ENCODE data around the gene CYB5R3.
"Not testable (repeated sequence)": the region's sequence is repeated elsewhere in the genome, so short reads cannot be mapped to it uniquely, and the experiment has no call there.

The CYB5R3 gene

GRCh38 chr22:42684462-42685195 is 35.4 kb upstream of the CYB5R3 start:
- Mint-ChIP-seq H3K36me3 (no peaks in the 10 kb centered on the region), H3K27me3 (peaks cover 37% of the 10 kb centered on the region), H3K4me3 (no peak overlapping the region), H3K9me3 (no peaks in the 10 kb centered on the region), H3K27ac (no peak overlapping the region), H3K4me1 (no peaks in the 10 kb centered on the region)
- CTCF ChIA-PET, result interaction anchor here (0.6 kb wide), 1 partner anchor 370 kb away, joined by 3 read pairs; no protein-coding TSS in a partner anchor
- no peak for DNase-seq

GRCh38 chr22:42683578-42684283 is 34.5 kb upstream of the CYB5R3 start:
- H3K4me3 Mint-ChIP-seq, result no peak overlapping the region
- H3K4me1 Mint-ChIP-seq, result no peaks in the 10 kb centered on the region
- no peak for DNase-seq
- H3K27me3 Mint-ChIP-seq, result peaks cover 39% of the 10 kb centered on the region
- CTCF ChIA-PET, result no interaction called here
- no peaks in the 10 kb centered on the region for H3K36me3 Mint-ChIP-seq
- peaks cover 1% of the 10 kb centered on the region for H3K9me3 Mint-ChIP-seq
- no peak overlapping the region for H3K27ac Mint-ChIP-seq

GRCh38 chr22:42682113-42682851 is 33.1 kb upstream of the CYB5R3 start:
- Mint-ChIP-seq H3K36me3 (no peaks in the 10 kb centered on the region), H3K4me1 (no peaks in the 10 kb centered on the region), H3K27me3 (peaks cover 35% of the 10 kb centered on the region), H3K27ac (no peak overlapping the region), H3K4me3 (no peak overlapping the region), H3K9me3 (peaks cover 8% of the 10 kb centered on the region)
- DNase-seq, result no peak
- CTCF ChIA-PET, result no interaction called here

- no peak overlapping the region for H3K4me3 Mint-ChIP-seq
- DNase-seq, result no peak
- no peaks in the 10 kb centered on the region for H3K4me1 Mint-ChIP-seq
- peaks cover 45% of the 10 kb centered on the region for H3K27me3 Mint-ChIP-seq
- CTCF ChIA-PET, result no interaction called here
- no peaks in the 10 kb centered on the region for H3K36me3 Mint-ChIP-seq
- H3K9me3 Mint-ChIP-seq, result peaks cover 8% of the 10 kb centered on the region
- H3K27ac Mint-ChIP-seq, result no peak overlapping the region
These were observed 31.5 kb upstream of the CYB5R3 start for GRCh38 chr22:42680648-42681047.

- peaks cover 46% of the 10 kb centered on the region for H3K27me3 Mint-ChIP-seq
- H3K27ac Mint-ChIP-seq, result no peak overlapping the region
- no peaks in the 10 kb centered on the region for H3K4me1 Mint-ChIP-seq
- H3K36me3 Mint-ChIP-seq, result no peaks in the 10 kb centered on the region
- H3K9me3 Mint-ChIP-seq, result peaks cover 8% of the 10 kb centered on the region
- no peak overlapping the region for H3K4me3 Mint-ChIP-seq
- CTCF ChIA-PET, result no interaction called here
- no peak for DNase-seq
These were observed 30.5 kb upstream of the CYB5R3 start for GRCh38 chr22:42679691-42680090.

GRCh38 chr22:42678894-42679293 is 29.7 kb upstream of the CYB5R3 start:
- Mint-ChIP-seq H3K27ac (no peak overlapping the region), H3K9me3 (peaks cover 8% of the 10 kb centered on the region), H3K36me3 (no peaks in the 10 kb centered on the region), H3K4me1 (no peaks in the 10 kb centered on the region), H3K4me3 (no peak overlapping the region), H3K27me3 (peaks cover 46% of the 10 kb centered on the region)
- CTCF ChIA-PET, result no interaction called here
- no peak for DNase-seq

GRCh38 chr22:42677936-42678335 is 28.7 kb upstream of the CYB5R3 start:
- H3K4me3 Mint-ChIP-seq, H3K9me3 Mint-ChIP-seq: not testable (repeated sequence)

GRCh38 chr22:42676059-42676607 is 26.9 kb upstream of the CYB5R3 start:
- peaks cover 8% of the 10 kb centered on the region for H3K9me3 Mint-ChIP-seq
- no peak overlapping the region for H3K27ac Mint-ChIP-seq
- CTCF ChIA-PET, result no interaction called here
- DNase-seq, result no peak
- H3K36me3 Mint-ChIP-seq, result no peaks in the 10 kb centered on the region
- no peak overlapping the region for H3K4me3 Mint-ChIP-seq
- peaks cover 5% of the 10 kb centered on the region for H3K4me1 Mint-ChIP-seq
- H3K27me3 Mint-ChIP-seq, result peaks cover 28% of the 10 kb centered on the region

More at GRCh38 chr22:42677936-42678335, 28.7 kb upstream of the CYB5R3 start:
- DNase-seq, H3K27ac Mint-ChIP-seq, H3K4me1 Mint-ChIP-seq, H3K36me3 Mint-ChIP-seq, CTCF ChIA-PET: not testable (repeated sequence)
- H3K27me3 Mint-ChIP-seq, result peaks cover 37% of the 10 kb centered on the region

- Mint-ChIP-seq H3K27ac (no peak overlapping the region), H3K9me3 (peaks cover 8% of the 10 kb centered on the region), H3K4me3 (no peak overlapping the region), H3K27me3 (peaks cover 16% of the 10 kb centered on the region), H3K36me3 (no peaks in the 10 kb centered on the region), H3K4me1 (peaks cover 15% of the 10 kb centered on the region)
- CTCF ChIA-PET, result no interaction called here
- DNase-seq, result no peak
These were observed 24.8 kb upstream of the CYB5R3 start for GRCh38 chr22:42673898-42674401.

GRCh38 chr22:42673071-42673470 is 23.9 kb upstream of the CYB5R3 start:
- CTCF ChIA-PET, H3K27ac Mint-ChIP-seq, H3K36me3 Mint-ChIP-seq, DNase-seq, H3K9me3 Mint-ChIP-seq, H3K4me3 Mint-ChIP-seq: not testable (repeated sequence)
- H3K27me3 Mint-ChIP-seq, result peaks cover 16% of the 10 kb centered on the region
- H3K4me1 Mint-ChIP-seq, result peaks cover 15% of the 10 kb centered on the region

GRCh38 chr22:42670921-42671709 is 21.9 kb upstream of the CYB5R3 start:
- peaks cover 19% of the 10 kb centered on the region for H3K27me3 Mint-ChIP-seq
- CTCF ChIA-PET, result no interaction called here
- peaks cover 15% of the 10 kb centered on the region for H3K4me1 Mint-ChIP-seq
- H3K4me3 Mint-ChIP-seq, result no peak overlapping the region
- DNase-seq, result peak; percentile 28
- no peaks in the 10 kb centered on the region for H3K36me3 Mint-ChIP-seq
- H3K9me3 Mint-ChIP-seq, result no peaks in the 10 kb centered on the region
- H3K27ac Mint-ChIP-seq, result no peak overlapping the region

GRCh38 chr22:42670046-42670445 is 20.9 kb upstream of the CYB5R3 start:
- DNase-seq, result no peak
- Mint-ChIP-seq H3K36me3 (no peaks in the 10 kb centered on the region), H3K27me3 (peaks cover 23% of the 10 kb centered on the region), H3K27ac (no peak overlapping the region), H3K9me3 (no peaks in the 10 kb centered on the region), H3K4me1 (peaks cover 15% of the 10 kb centered on the region), H3K4me3 (no peak overlapping the region)
- CTCF ChIA-PET, result interaction anchor here (0.7 kb wide), 1 partner anchor 10 kb away, joined by 4 read pairs; no protein-coding TSS in a partner anchor

- DNase-seq, H3K9me3 Mint-ChIP-seq, H3K4me3 Mint-ChIP-seq, H3K27ac Mint-ChIP-seq, CTCF ChIA-PET, H3K36me3 Mint-ChIP-seq: not testable (repeated sequence)
- peaks cover 13% of the 10 kb centered on the region for H3K4me1 Mint-ChIP-seq
- H3K27me3 Mint-ChIP-seq, result peaks cover 48% of the 10 kb centered on the region
These were observed 17.2 kb upstream of the CYB5R3 start for GRCh38 chr22:42666393-42666792.
